HG02885 (cell line): Measurements from ENCODE around the gene KNDC1.

Experiments
- ATAC-seq: cut with Tn5 transposase; IDR thresholded peaks from one replicate; pipeline ENCODE4 v1.9.1; 2021; ENCODE audit warnings: mild to moderate bottlenecking; ENCODE audit not compliant: unreplicated experiment, poor library complexity

Gene KNDC1

DNA sequence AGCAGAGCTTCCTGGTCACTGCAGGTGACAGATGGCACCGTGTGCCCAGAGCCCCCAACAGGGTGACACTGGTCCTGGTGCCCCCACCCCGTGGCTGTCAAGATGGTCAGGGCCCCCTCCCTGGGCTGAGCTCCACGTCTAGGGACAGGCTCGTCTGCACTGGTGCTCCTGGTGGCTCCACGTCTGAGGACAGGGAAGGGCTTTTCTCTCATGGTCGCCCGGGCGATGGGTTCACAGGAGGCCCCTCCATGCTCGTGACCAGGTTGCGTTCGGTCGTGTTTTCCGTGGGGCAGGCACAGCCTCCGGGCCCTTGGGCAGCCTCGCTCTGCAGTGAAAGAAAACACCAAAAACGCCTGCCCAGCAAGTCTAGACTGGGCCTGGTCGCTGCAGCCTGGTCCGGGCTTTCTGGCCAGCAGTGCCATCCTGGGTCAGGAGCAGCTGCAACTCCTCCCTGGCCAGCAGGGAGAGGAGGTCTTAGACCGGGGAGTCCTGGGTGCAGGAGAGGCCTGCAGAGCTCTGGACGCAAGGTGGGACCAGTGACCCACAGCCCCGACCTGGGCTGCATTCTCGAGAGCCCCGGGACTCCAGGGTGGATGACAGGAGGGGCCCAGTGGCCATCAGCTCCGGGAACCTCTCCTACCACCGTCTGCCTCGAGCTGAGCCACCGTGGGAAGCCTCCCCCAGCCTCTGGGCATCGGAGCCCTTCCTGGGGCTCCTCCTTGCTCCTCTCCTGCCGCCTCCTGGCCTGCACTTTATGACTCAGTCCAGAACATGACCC lies 42.1 kb downstream of the KNDC1 start:
- ATAC-seq = no peak

DNA sequence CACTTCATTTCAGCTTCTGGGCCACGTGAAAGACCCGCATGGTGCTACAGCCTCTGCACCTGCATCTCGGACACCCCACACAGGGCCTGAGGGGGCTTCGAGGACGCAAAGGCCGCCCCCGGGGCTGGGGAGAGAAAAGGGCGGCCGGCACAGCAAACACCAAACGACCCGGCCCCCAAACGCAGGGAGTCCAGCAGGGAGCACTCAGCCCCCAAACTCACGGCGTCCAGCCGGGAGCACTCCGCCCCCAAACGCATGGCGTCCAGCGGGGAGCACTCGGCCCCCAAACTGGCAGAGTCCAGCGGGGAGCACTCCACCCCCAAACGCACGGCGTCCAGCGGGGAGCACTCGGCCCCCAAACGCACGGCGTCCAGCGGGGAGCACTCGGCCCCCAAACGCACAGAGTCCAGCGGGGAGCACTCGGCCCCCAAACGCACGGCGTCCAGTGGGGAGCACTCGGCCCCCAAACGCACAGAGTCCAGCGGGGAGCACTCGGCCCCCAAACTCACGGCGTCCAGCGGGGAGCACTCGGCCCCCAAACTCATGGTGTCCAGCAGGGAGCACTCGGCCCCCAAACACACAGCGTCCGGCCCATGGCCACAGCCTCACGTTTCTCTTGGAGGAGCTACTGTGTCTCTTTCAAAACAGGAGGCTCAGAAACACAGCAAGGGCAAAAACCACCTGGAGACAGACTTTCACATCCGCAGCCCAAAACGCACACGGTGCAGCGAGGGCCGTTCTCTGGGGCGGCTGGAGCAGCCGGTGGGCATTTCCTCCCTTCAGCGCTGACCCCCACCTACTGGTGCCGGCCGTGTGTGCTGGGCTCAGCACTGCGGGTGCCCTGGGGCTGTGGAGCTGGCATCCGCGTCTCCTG lies 43.0 kb downstream of the KNDC1 start:
- no peak for ATAC-seq

DNA sequence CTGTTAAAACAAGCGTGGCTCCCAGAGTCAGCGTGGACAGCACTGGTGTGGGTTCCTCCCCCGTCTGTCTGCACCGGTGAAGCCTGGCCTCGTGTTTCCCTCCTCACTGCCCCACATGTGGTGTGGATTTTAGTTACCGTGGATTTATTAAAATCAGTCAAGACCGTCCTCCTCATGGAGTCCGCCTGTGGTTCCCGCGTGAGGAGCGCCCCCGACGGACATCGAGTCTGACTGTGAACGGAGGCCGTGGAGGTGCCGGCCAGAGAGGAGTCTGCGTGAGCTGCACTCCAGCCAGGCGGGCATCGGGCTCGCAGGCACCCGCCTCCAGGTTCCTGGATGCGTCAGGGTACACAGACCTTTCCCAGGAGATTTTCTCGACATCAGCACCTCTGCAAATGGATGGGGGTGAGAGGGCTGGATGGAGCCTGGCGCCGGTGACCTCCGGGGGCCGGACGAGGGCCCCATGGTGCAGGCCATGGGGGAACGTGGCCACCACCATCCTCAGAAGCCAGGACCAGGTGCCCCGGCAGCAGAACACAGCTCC lies 43.7 kb downstream of the KNDC1 start:
- ATAC-seq = no peak

DNA sequence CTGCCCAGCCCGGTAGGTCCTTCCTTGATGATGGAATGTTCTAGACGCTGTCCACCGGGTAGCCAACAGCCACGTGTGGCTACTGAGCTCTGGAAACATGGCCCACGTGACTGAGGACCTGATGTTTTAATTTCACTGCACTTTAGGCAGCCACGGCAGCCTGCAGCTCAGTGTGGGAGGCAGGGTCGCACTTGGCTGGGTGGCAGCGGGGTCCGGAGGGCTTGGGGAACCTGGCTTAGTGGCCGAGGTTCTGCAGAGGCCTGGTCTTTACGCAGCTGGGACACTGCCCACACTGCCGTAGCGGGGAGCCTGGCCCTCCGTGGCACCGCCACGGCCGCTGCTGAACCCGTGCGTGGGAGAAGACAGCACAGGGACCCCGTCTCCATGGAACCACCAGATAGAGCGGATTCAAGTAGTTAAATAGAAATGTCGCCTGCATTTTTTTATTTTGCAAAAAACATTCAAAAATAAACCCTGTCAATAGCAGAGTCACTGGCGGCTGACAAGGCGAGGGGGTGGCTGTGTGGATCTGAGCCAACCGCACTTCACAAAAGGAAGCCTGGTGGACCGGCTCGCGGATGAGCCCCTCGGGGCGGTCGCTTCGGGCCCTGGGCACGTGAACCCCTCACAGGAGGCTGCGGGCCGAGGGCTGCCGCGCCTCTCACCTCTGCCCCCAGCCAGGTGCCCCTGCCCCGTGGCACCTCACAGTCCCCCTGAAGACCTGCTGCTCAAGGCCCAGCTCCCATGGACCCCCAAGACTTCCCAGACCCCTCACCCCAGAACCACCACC lies 44.4 kb downstream of the KNDC1 start:
- no peak for ATAC-seq

DNA sequence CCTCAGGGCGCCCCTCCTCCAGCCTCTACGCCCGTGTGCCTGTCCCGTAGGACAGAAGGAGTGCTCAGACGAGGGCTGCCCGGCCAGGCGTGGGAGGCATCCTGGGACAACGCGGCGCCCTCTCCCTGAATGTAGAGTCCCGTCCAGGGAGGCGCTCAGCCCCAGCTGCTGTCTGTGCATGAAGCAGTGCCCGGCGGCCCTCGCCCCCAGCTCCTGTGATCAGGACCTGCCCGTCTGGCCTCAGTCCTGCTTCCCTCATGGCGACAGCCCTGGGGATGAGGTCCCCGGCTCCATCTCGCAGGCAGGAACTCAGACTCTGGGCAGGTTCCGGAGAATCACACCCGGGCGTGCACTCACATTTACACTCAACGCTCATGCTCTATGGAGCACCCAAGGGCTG lies 45.1 kb downstream of the KNDC1 start:
- ATAC-seq = no peak

DNA sequence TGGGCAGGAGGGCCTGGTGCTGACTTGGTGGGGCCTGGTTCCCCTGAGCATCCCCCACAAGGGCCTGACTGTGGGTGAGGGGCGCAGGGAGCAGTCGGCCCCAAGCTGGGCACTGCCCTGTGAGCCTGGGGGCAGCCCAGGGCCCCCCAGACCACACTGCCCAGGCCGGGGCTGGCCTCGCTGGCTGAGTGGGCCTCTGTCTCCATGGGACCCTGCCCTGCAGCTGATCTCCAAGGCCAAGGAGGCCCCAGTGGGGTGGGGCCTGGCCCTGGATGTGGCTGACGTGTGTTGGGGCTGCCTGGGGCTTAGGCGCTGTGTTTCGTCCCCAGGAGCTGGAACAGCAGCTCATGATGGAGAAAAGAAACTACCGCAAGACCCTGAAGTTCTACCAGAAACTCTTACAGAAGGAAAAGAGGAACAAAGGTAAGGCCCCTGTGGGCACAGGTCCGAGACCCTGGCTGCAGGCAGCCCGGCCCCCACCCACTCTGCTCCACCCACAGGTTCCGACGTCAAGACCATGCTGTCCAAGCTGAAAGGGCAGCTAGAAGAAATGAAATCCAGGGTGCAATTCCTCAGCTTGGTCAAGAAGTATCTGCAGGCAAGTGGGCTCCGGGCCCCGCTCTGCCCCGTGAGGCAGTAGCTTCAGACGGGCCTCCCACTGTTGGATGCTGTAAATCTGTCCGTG lies 46.5 kb downstream of the KNDC1 start:
- no peak for ATAC-seq

DNA sequence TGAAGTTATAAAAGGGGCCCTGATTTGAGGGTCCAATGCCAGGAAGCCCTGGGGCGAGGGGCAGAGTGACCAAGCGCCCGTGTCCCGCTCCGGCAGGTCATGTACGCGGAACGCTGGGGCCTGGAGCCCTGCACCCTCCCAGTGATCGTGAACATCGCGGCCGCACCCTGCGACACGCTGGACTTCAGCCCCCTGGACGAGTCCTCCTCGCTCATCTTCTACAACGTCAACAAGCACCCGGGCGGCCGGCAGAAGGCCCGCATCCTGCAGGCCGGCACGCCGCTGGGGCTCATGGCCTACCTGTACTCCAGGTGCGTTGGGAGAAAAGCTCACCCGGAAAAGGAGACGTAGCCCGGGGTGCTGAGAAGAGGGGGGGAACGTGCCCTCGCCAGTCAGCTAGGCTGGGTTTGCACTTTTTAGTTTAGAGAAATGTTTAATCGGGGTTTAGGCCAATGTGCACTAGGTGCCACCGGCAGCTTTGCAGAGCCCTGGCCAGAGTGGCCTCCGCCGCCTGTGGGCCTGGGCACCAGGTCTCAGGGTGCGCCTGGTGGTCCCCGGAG lies 47.1 kb downstream of the KNDC1 start:
- ATAC-seq = no peak

DNA sequence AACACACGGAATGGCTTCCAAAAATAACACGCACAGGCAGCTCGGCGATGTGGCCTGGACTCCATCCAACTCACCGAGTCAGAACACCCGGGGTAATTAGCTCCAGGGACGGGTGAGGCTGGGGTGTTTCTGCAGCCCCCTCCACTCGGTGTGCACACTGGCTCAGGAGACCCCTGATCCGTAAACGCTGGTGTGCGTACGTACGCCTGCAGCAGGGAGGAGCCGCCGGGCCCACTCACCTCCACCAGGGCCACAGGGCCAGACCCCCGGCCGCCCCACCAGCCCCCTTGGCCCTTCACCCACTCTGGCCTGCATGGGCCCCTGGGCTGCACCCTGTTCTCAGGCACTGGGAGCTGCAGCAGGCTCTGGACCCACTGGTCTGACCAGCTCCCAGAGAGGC lies 47.6 kb downstream of the KNDC1 start:
- ATAC-seq = no peak

DNA sequence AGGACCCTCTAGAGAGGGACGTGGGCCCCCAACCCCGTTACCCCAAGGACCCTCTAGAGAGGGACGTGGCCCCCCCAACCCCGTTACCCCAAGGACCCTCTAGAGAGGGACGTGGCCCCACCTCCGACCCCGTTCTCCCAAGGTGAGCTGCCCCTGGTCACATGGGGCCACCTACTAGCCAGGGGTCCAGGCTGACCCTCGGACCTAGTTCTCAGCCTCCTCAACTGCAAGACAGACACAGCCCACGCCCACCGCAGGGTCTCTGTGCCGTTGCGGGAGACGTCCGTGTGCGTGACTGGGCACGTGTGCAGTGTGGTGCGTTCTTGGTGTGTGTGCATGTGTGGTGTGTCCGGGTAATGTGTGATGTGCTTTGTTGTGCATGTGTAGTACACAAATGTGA lies 48.4 kb downstream of the KNDC1 start:
- no peak for ATAC-seq

DNA sequence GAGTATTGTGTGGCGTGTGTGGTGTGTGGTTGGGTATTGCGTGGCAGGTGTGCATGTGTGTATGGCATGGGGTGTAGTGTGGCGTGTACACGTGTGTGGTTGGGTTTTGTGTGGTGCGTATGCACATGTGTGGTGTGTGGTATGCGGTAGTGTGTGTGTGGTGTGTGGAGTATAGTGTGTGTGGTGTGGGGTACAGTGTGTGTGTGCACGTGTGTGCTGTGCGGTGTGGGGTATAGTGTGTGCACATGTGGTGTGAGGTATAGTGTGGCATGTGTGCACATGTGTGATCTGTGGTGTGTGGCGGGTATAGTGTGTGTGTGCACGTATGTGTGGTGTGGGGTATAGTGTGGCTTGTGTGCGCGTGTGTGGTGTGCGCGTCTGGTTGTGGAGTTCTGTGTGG lies 49.1 kb downstream of the KNDC1 start:
- ATAC-seq = no peak

DNA sequence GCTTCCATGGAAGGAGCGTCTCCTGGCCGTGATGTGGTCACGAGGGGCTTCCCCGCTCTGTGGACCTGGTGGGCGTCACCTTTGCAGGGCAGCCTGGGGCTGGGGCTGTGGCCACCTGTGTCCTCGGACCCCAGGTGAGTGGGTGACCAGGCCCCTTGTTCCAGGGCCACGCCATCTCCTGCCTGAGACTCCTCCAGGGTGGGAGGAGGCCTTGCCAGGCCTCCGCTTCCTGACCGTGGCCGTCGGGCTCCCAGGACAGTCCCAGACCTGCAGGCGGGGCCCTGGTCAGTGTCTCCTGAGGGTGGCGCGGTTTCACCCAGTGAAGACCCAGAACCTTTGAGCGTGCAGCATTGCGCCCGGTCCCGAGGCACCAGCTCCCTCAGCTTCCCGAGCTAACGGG lies 49.6 kb downstream of the KNDC1 start:
- ATAC-seq = no peak

DNA sequence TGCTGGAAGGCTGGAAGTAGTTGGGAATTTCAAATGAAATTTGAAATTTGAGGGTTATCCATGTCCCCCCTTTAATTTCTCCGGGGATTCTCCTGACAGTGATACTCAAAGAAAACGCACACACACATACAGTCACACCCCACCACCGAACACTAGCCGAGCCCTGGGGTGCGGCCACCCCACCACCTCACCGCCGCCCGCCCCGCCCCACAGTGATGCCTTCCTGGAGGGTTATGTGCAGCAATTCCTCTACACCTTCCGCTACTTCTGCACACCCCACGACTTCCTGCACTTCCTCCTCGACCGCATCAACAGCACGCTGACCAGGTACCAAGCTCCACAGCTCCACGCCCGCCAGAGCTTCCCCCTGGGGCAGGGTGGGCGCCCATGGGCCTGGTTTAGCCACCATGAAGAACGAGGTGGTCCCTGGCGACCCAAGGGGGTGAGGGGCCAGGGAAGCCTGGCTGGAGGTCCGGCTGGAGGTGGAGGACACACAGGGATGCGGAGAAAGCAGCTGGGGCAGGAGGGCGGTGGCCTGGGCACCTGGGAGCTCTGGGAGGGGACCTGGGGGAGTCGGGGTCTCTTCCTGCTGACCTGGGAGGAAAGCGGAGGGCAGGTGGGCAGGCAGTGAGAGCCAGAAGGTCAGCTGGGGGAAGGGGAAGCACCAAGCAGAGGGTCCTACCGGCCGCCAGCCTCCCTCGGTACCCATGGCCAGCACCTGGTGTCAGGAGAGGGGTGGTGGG lies 50.5 kb downstream of the KNDC1 start:
- ATAC-seq = no peak

DNA sequence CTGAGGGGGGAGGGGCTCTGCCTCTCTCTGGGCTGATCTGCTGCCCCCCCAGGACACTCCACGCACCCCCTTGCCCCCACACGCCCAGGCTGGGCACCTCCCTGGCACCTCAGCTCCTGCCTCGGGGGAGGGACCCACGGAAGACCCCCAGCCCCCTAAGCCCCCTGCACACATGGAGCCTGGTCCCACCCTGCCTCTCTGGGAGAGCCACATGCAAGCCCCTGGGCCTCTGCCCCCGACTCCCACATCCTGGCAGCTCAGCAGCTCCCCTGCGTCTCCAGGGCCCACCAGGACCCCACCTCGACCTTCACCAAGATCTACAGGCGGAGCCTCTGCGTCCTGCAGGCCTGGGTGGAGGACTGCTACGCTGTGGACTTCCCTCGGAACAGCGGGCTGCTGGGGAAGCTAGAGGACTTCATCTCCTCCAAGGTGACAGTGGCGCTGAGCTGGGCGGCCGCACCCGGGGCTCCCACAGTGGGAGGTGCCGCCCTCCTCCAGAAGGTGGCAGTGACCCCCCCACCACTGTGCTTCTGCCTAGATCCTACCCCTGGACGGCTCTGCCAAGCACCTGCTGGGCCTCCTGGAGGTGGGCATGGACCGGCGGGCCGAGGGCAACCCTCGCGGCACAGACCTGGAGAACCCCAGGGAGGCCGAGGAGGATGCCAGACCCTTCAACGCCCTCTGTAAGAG lies 51.3 kb downstream of the KNDC1 start:
- ATAC-seq = no peak

DNA sequence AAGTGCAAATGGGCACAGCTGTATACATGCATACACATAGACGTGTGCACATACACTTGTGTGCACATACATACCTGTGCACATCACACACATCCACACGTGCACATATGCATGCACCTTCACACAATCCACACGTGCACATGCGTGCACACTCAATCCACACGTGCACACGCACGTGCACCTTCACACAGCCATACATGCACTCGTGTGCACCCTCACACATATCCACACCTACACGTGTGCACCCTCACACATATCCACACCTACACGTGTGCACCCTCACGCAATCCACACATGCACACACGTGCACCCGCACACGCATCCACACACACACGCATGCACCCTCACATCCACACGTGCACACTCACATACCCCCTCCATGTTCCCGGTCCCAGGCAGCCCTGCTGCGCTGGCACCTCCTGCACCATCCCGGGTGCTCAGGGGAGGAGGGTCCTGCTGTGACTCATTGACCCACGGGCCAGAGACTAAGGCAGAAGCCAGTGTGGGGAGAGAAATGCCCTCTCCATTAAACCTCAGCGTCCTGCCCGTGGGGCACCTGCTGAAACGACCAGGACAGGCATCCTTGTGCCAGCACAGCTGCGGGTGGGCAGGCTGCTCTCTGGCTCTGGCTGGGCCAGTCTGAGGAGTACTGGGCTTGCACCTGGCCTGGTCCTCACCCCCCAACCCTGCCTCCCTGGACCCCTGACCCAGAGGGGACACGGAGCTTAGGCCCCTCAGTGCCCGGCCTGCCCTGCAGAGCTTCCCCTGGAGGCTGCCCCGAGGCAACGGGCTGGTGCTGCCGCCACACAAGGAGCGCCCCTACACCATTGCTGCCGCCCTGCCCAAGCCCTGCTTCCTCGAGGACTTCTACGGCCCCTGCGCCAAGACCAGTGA lies 52.2 kb downstream of the KNDC1 start:
- ATAC-seq = no peak

DNA sequence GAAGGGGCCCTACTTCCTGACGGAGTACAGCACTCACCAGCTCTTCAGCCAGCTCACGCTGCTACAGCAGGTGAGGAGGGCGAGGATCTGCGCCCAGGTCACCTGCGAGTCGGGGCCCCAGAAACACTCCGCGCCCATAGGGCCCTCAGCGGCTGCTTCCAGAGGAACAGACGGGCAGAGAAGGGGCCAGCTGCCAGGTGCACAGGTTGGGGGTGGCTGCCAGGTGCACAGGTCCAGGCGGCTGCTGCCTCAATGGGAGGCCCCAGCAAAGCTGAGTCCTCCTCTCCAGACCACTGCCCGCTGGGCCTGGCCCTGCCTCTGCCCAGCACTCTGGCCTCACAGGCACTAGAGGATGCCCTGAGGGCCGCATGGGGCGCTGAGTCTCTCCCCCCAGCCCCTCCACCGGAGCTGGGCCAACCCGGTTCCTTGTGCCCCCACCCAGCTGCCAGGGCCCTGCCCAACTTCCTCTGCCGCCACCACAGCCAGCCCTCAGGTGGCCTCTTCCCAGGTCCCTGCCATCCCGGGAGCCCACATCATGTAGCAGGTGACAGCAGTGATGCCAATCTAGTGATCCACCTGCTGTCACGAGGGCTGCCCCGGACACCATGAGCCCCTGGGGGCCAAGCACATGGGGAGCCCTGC lies 53.0 kb downstream of the KNDC1 start:
- ATAC-seq = no peak

DNA sequence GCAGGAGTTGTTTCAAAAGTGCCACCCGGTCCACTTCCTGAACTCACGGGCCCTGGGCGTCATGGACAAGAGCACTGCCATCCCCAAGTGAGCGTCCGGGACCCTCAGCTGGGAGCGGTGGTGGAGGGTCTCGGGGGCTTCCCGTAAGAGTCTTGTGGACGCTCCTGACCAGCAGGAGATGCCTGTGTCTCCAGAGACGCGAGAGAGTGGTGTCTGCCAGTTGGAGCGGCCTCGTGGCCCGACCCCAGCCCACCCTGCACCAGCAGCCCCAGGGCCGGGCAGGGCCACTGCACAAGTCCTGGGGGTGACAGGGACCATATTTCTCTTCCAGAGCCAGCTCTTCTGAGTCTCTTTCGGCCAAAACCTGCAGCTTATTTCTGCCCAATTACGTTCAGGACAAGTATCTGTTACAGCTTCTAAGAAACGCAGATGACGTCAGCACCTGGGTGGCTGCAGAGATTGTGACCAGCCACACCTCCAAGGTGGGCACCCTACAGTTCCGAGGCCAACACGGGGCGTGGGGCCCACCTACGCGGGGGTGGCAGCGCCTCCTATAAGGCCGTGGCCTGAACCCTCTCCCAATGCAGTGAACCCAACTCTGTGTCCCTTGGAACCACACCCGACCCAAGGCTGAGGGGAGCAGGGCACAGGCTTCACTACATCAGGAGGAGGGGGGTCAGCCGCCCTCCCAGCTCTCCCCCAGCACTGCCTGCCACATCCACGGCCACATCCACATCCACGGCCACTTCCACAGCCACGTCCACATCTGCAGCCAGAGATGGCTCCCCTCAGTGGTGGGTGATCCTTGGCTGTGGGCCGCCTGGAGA lies 53.8 kb downstream of the KNDC1 start:
- no peak for ATAC-seq
